Esophagus squamous epithelium (tissue), 5 donors: ENCODE data around the gene PLXNB3. TPM values are rescaled to one million over a fixed set of nuclear protein-coding genes. Genes with fewer than 3 reads are reported as not detected.

Experiments
- DNase-seq: peaks from one replicate; lab custom pipeline; 2025; lab: John Stamatoyannopoulos, UW
- H3K27ac ChIP-seq, 4 donors: fragments of 200-600 bp; sonication (generic); one replicate each; pipeline ENCODE4 v1.5.1; 2016 to 2019; ENCODE audit warnings: mild to moderate bottlenecking in 1 of 4
- H3K27me3 ChIP-seq, 4 donors: fragments of 200-600 bp; sonication (generic); 1 replicate in 3 of 4; 2 replicates in 1 of 4; pipeline versions ENCODE4 v1.5.1 to v1.6.0; 2017 to 2021; ENCODE audit warnings: antibody characterized with exemption in 1 of 4
- H3K36me3 ChIP-seq, 3 donors: fragments of 200-600 bp; sonication (generic); one replicate each; pipeline ENCODE4 v1.5.1; 2016 to 2019
- H3K4me1 ChIP-seq, 3 donors: fragments of 200-600 bp; sonication (generic); one replicate each; pipeline ENCODE4 v1.5.1; 2017 to 2019
- H3K4me3 ChIP-seq, 4 donors: fragments of 200-600 bp; sonication (generic); 1 replicate in 3 of 4; 2 replicates in 1 of 4; pipeline ENCODE4 v1.5.1; 2016 to 2019; ENCODE audit warnings: mild to moderate bottlenecking in 2 of 4, moderate library complexity in 1 of 4
- H3K9me3 ChIP-seq, 3 donors: fragments of 200-600 bp; sonication (generic); one replicate each; pipeline ENCODE4 v1.5.1; 2016 to 2019
- CTCF ChIP-seq, 6 experiments: fragments of 450-650 bp in 4 of 6; fragments of 200-600 bp in 2 of 6; sonication (generic) in 2 of 6; IDR thresholded peaks; one replicate each; pipeline ENCODE4 v1.5.1; 2016 to 2019; ENCODE audit warnings: antibody characterized with exemption in 6 of 6, mild to moderate bottlenecking in 4 of 6, moderate library complexity in 4 of 6
- POLR2A ChIP-seq, 4 donors: fragments of 450-650 bp; IDR thresholded peaks; one replicate each; pipeline ENCODE4 v1.6.1; 2017; ENCODE audit warnings: antibody characterized with exemption in 4 of 4, mild to moderate bottlenecking in 4 of 4, moderate library complexity in 3 of 4
- WGBS, 2 donors: methylation state at CpG; one replicate each; pipeline ENCODE4 v1.1.5; 2018; 5-methylcytosine and 5-hydroxymethylcytosine counted together
- intact Hi-C: fragments of 100-400 bp; cut with DNase I; formaldehyde crosslinking; loops from one replicate; pipeline ENCODE4 v1.15.0; 2022
- total RNA-seq, 4 donors: library from RNA; depleted of rRNA; stranded (reverse); fragments of >200 nt; gene quantifications; one replicate each; pipeline ENCODE4 v1.1.0, GENCODE V29; 2016
- donor health status: DM: yes; HTN: yes; CAD: no.

PLXNB3 gene
- total RNA-seq, 4 donors from 2014 or later = 3.2 to 13.4 (median 6.9) TPM

GRCh38 chrX:153770601-153771414, 6.8 kb downstream of the PLXNB3 start:
- Histone ChIP-seq H3K27me3 (no peaks in the 10 kb centered on the region), H3K36me3 (peaks cover 0 to 12% (median 0%) of the 10 kb centered on the region in 3 donors), H3K4me1 (peaks cover 0 to 14% (median 4%) of the 10 kb centered on the region in 3 donors), H3K4me3 (no peak overlapping the region), H3K9me3 (no peaks in the 10 kb centered on the region), H3K27ac (no peak overlapping the region)
- intact Hi-C loops = no loop called here
- 100% methylated on average over 3 of the region's 18 CpGs; no CpG with 5 or more reads in 1 of the 2 donors for WGBS, 2 donors
- DNase-seq = no peak
- TF ChIP-seq POLR2A (IDR thresholded peaks at IDR 0.05) (no peak), CTCF (IDR thresholded peaks at IDR 0.05) (no peak)

- intact Hi-C loops = no loop called here
- no peak overlapping the region for H3K4me3 ChIP-seq
- WGBS, 2 donors = 86% methylated on average over 3 of the region's 37 CpGs; no CpG with 5 or more reads in 1 of the 2 donors
Observed at GRCh38 chrX:153771415-153772315, 7.6 kb downstream of the PLXNB3 start.

GRCh38 chrX:153772316-153773217, 8.5 kb downstream of the PLXNB3 start:
- Histone ChIP-seq H3K36me3 (peaks cover 0 to 12% (median 0%) of the 10 kb centered on the region in 3 donors), H3K9me3 (no peaks in the 10 kb centered on the region), H3K4me3 (no peak overlapping the region), H3K27me3 (no peaks in the 10 kb centered on the region), H3K27ac (no peak overlapping the region), H3K4me1 (no peaks in the 10 kb centered on the region)
- WGBS, 2 donors = 66% methylated on average over 4 of the region's 21 CpGs; no CpG with 5 or more reads in 1 of the 2 donors
- intact Hi-C loops = no loop called here
- no peak for DNase-seq
- TF ChIP-seq POLR2A (IDR thresholded peaks at IDR 0.05) = no peak
- no peak for TF ChIP-seq CTCF (IDR thresholded peaks at IDR 0.05)

More at GRCh38 chrX:153771415-153772315, 7.6 kb downstream of the PLXNB3 start:
- Histone ChIP-seq H3K4me1 (peaks cover 0 to 5% (median 0%) of the 10 kb centered on the region in 3 donors), H3K36me3 (peaks cover 0 to 12% (median 0%) of the 10 kb centered on the region in 3 donors), H3K27ac (no peak overlapping the region), H3K9me3 (no peaks in the 10 kb centered on the region), H3K27me3 (no peaks in the 10 kb centered on the region)
- DNase-seq = no peak
- no peak for TF ChIP-seq CTCF (IDR thresholded peaks at IDR 0.05)
- no peak for TF ChIP-seq POLR2A (IDR thresholded peaks at IDR 0.05)

GRCh38 chrX:153773218-153773611, 9.2 kb downstream of the PLXNB3 start:
- Histone ChIP-seq H3K4me3 (no peak overlapping the region), H3K4me1 (no peaks in the 10 kb centered on the region), H3K27me3 (no peaks in the 10 kb centered on the region), H3K9me3 (no peaks in the 10 kb centered on the region), H3K36me3 (peaks cover 0 to 12% (median 0%) of the 10 kb centered on the region in 3 donors), H3K27ac (no peak overlapping the region)
- intact Hi-C loops = no loop called here
- 88% methylated on average over 3 of the region's 23 CpGs; no CpG with 5 or more reads in 1 of the 2 donors for WGBS, 2 donors
- DNase-seq = no peak
- TF ChIP-seq POLR2A (IDR thresholded peaks at IDR 0.05) = no peak
- no peak for TF ChIP-seq CTCF (IDR thresholded peaks at IDR 0.05)
